Suprapubic skin (tissue), 4 donors: ENCODE measurements around the gene VEPH1. TPM values are rescaled to one million over a fixed set of nuclear protein-coding genes. Genes with fewer than 3 reads are reported as not detected.

Experiments used
- DNase-seq, 2 donors: peaks; one replicate each; pipeline ENCODE4 v3.0.0-alpha.2; 2019; ENCODE audit warnings: low spot score in 2 of 2
- H3K27ac ChIP-seq: fragments of 200-600 bp; sonication (generic); one replicate; pipeline ENCODE4 v1.5.1; 2019
- H3K27me3 ChIP-seq: fragments of 200-600 bp; sonication (generic); one replicate; pipeline ENCODE4 v1.5.1; 2019
- H3K36me3 ChIP-seq: fragments of 200-600 bp; sonication (generic); one replicate; pipeline ENCODE4 v1.5.1; 2019
- H3K4me1 ChIP-seq: fragments of 200-600 bp; sonication (generic); one replicate; pipeline ENCODE4 v1.5.1; 2019
- H3K4me3 ChIP-seq: fragments of 200-600 bp; sonication (generic); one replicate; pipeline ENCODE4 v1.5.1; 2019; ENCODE audit warnings: mild to moderate bottlenecking
- H3K9me3 ChIP-seq: fragments of 200-600 bp; sonication (generic); one replicate; pipeline ENCODE4 v1.5.1; 2019
- EP300 ChIP-seq: sonication (generic); formaldehyde crosslinking; IDR thresholded peaks from one replicate; pipeline ENCODE4 v1.6.1; 2017; ENCODE audit warnings: antibody characterized with exemption
- POLR2A ChIP-seq, 2 donors: fragments of 450-650 bp; IDR thresholded peaks; one replicate each; pipeline ENCODE4 v1.6.1; 2017; ENCODE audit warnings: antibody characterized with exemption in 2 of 2, mild to moderate bottlenecking in 2 of 2, moderate library complexity in 2 of 2
- POLR2AphosphoS5 ChIP-seq, 3 donors: sonication (generic); formaldehyde crosslinking; IDR thresholded peaks; one replicate each; pipeline ENCODE4 v1.6.1; 2017; ENCODE audit warnings: antibody characterized with exemption in 3 of 3
- WGBS: methylation state at CpG from one replicate; pipeline ENCODE4 v1.1.5; 2018; 5-methylcytosine and 5-hydroxymethylcytosine counted together
- total RNA-seq, 4 donors: library from RNA; depleted of rRNA; stranded (reverse); fragments of >200 nt; gene quantifications; one replicate each; pipeline ENCODE4 v1.1.0, GENCODE V29; 2016
- TF ChIP-seq, protein P1 (sequence below), 2 donors: fragments of 200-600 bp in 1 of 2; fragments of 450-650 bp in 1 of 2; sonication (generic) in 1 of 2; IDR thresholded peaks; one replicate each; pipeline ENCODE4 v1.5.1; 2016 to 2019; ENCODE audit warnings: antibody characterized with exemption in 2 of 2, mild to moderate bottlenecking in 1 of 2, moderate library complexity in 1 of 2

Gene VEPH1
- total RNA-seq, 4 donors from 2014 or later, result 2.9 to 9.3 (median 5.7) TPM

DNA sequence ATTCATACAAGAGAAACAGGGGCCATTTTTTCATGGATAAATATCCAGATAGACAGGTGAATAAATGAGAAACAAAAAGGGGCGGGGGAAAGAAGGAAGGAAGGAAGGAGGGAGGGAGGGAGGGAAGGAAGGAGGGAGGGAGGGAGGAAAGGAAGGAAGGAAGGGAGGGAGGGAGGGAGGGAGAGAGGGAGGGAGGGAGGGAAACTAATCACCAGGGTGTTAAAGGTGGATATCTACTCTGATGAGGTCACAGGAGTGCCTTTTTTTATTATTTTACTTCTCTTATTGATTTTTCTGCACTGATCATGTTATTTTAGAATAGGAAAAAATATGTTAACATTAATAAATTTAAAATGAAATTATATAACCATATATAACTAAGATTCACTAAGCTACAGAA is 10.4 kb upstream of the VEPH1 start:
- Histone ChIP-seq H3K27me3 (no peaks in the 10 kb centered on the region), H3K4me3 (no peak overlapping the region), H3K9me3 (no peaks in the 10 kb centered on the region), H3K36me3 (no peaks in the 10 kb centered on the region), H3K4me1 (no peaks in the 10 kb centered on the region), H3K27ac (no peak overlapping the region)
- DNase-seq, result no peak
- TF ChIP-seq POLR2A (IDR thresholded peaks at IDR 0.05), result no peak
- TF ChIP-seq EP300, result no peak
- TF ChIP-seq POLR2AphosphoS5 (IDR thresholded peaks at IDR 0.05), result no peak
- TF ChIP-seq, protein P1, sequence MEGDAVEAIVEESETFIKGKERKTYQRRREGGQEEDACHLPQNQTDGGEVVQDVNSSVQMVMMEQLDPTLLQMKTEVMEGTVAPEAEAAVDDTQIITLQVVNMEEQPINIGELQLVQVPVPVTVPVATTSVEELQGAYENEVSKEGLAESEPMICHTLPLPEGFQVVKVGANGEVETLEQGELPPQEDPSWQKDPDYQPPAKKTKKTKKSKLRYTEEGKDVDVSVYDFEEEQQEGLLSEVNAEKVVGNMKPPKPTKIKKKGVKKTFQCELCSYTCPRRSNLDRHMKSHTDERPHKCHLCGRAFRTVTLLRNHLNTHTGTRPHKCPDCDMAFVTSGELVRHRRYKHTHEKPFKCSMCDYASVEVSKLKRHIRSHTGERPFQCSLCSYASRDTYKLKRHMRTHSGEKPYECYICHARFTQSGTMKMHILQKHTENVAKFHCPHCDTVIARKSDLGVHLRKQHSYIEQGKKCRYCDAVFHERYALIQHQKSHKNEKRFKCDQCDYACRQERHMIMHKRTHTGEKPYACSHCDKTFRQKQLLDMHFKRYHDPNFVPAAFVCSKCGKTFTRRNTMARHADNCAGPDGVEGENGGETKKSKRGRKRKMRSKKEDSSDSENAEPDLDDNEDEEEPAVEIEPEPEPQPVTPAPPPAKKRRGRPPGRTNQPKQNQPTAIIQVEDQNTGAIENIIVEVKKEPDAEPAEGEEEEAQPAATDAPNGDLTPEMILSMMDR (IDR thresholded peaks at IDR 0.05), result no peak
- WGBS, result 63% methylated on average over 1 of the region's 1 CpG

- WGBS, result 81% methylated on average over 5 of the region's 5 CpGs
- H3K4me1 ChIP-seq, result no peaks in the 10 kb centered on the region
- H3K4me3 ChIP-seq, result no peak overlapping the region
- no peaks in the 10 kb centered on the region for H3K9me3 ChIP-seq
- TF ChIP-seq, protein P1 (IDR thresholded peaks at IDR 0.05), result no peak
- no peak for TF ChIP-seq EP300
- no peak for TF ChIP-seq POLR2A (IDR thresholded peaks at IDR 0.05)
- no peak for TF ChIP-seq POLR2AphosphoS5 (IDR thresholded peaks at IDR 0.05)
- no peak overlapping the region for H3K27ac ChIP-seq
- H3K36me3 ChIP-seq, result no peaks in the 10 kb centered on the region
- DNase-seq, result no peak
- H3K27me3 ChIP-seq, result no peaks in the 10 kb centered on the region
These were observed 9.3 kb upstream of the VEPH1 start for GRCh38 chr3:157512534-157512933.

GRCh38 chr3:157508461-157508860 is 5.2 kb upstream of the VEPH1 start:
- H3K27ac ChIP-seq, result no peak overlapping the region
- no peak for DNase-seq
- H3K27me3 ChIP-seq, result no peaks in the 10 kb centered on the region
- TF ChIP-seq POLR2AphosphoS5 (IDR thresholded peaks at IDR 0.05) (no peak), POLR2A (IDR thresholded peaks at IDR 0.05) (no peak), EP300 (no peak)
- TF ChIP-seq, protein P1 (IDR thresholded peaks at IDR 0.05), result no peak
- H3K4me1 ChIP-seq, result no peaks in the 10 kb centered on the region
- WGBS, result 70% methylated on average over 1 of the region's 1 CpG
- no peaks in the 10 kb centered on the region for H3K36me3 ChIP-seq
- no peak overlapping the region for H3K4me3 ChIP-seq
- no peaks in the 10 kb centered on the region for H3K9me3 ChIP-seq

- H3K9me3 ChIP-seq, result no peaks in the 10 kb centered on the region
- H3K27ac ChIP-seq, result no peak overlapping the region
- no peak for DNase-seq
- peaks cover 16% of the 10 kb centered on the region for H3K4me1 ChIP-seq
- peaks cover 6% of the 10 kb centered on the region for H3K27me3 ChIP-seq
- 64% methylated on average over 4 of the region's 4 CpGs for WGBS
- no peak for TF ChIP-seq POLR2A (IDR thresholded peaks at IDR 0.05)
- TF ChIP-seq EP300, result no peak
- no peaks in the 10 kb centered on the region for H3K36me3 ChIP-seq
- no peak overlapping the region for H3K4me3 ChIP-seq
These were observed 1.4 kb downstream of the VEPH1 start for GRCh38 chr3:157501863-157502262.

- Histone ChIP-seq H3K27ac (no peak overlapping the region), H3K4me1 (peaks cover 16% of the 10 kb centered on the region), H3K4me3 (peak overlapping the region; percentile 37), H3K36me3 (no peaks in the 10 kb centered on the region), H3K27me3 (peaks cover 6% of the 10 kb centered on the region), H3K9me3 (no peaks in the 10 kb centered on the region)
- no peak for DNase-seq
- TF ChIP-seq POLR2A (IDR thresholded peaks at IDR 0.05) (no peak), POLR2AphosphoS5 (IDR thresholded peaks at IDR 0.05) (no peak), EP300 (no peak)
- TF ChIP-seq, protein P1 (IDR thresholded peaks at IDR 0.05), result no peak
- WGBS, result 12% methylated on average over 4 of the region's 4 CpGs
These were observed 3.0 kb downstream of the VEPH1 start for GRCh38 chr3:157500232-157500631.
